ENCODE data around the gene E2F6. TPM values are rescaled to one million over a fixed set of nuclear protein-coding genes. Genes with fewer than 3 reads are reported as not detected.

Gene E2F6
- total and polyA plus RNA-seq, 2 of the 13 experiments (the other 11 are each of a cell fraction or from before 2014, with no cell fraction given), result 27.3 to 36.0 TPM

DNA sequence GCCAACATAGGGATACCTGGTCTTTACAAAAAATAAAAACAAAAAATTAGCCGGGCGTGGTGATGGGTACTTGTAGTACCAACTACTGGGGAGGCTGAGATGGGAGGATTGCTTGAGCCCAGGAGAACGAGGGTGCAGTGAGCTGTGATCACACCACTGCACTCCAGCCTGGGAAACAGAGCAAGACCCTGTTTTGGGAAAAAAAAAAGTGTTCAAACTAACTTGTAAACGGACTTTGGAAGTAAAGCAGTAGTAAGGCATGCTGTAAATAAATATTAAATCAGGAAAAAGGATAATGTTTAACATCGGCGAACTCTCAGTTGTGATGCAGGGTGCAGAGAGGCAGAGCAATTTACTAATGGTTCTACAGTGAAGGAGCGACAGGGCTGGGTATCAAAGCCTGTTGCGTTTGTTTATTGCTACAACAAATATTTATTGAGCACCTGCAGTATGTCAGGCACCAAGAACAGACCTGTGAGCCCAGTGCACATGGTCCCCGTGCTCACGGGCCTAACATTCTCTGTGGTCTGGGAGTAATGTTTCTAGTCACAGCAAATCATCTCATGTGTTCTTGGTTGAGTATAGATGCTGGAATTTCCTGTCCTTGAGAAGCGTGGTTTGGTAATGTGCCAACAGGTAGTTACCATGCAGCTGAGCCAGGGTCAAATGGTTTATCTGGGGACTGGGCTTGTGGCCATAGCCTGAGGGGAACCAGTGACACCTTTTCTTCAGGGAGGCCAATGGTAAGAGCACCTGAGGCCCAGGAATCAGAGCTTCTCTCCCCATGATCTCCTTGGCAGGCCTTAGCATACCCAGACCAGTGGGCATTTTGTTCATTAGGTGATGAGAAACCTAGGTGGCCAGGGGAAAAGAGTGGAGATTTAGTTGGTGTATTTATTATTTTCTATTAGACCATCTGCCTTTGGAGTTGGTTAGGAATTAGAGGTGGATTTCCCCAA is 40.0 kb upstream of the E2F6 start (continued):
- TF ChIP-seq, protein P1, sequence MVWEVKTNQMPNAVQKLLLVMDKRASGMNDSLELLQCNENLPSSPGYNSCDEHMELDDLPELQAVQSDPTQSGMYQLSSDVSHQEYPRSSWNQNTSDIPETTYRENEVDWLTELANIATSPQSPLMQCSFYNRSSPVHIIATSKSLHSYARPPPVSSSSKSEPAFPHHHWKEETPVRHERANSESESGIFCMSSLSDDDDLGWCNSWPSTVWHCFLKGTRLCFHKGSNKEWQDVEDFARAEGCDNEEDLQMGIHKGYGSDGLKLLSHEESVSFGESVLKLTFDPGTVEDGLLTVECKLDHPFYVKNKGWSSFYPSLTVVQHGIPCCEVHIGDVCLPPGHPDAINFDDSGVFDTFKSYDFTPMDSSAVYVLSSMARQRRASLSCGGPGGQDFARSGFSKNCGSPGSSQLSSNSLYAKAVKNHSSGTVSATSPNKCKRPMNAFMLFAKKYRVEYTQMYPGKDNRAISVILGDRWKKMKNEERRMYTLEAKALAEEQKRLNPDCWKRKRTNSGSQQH (CRISPR knock-in tag; IDR thresholded peaks at IDR 0.05; ENCODE audit: low read depth), result peak; percentile 66; the same call in 1 of the 2 replicates
- TF ChIP-seq REXO4 (CRISPR knock-in tag; IDR thresholded peaks at IDR 0.05; ENCODE audit: borderline replicate concordance) (no peak), MIER2 (CRISPR knock-in tag; IDR thresholded peaks at IDR 0.05) (peak; percentile 75), ZFP82 (CRISPR knock-in tag; IDR thresholded peaks at IDR 0.05; ENCODE audit: borderline replicate concordance) (peak; percentile 79; the same call in 1 of the 2 replicates), ZNF660 (CRISPR knock-in tag; IDR thresholded peaks at IDR 0.05; ENCODE audit: borderline replicate concordance, low read depth) (no peak), ZNF777 (CRISPR knock-in tag; IDR thresholded peaks at IDR 0.05) (no peak), ZFP36 (IDR thresholded peaks at IDR 0.05; ENCODE audit: borderline replicate concordance, low read depth, low read length, partially characterized antibody) (no peak), SMAD3 (CRISPR knock-in tag; IDR thresholded peaks at IDR 0.05) (peak; percentile 92; the same call in 1 of the 2 replicates), SNAPC2 (CRISPR knock-in tag; IDR thresholded peaks at IDR 0.05) (peak; percentile 94), AHR (CRISPR knock-in tag; IDR thresholded peaks at IDR 0.05) (no peak; the same call in 1 of the 2 replicates), CREM (IDR thresholded peaks at IDR 0.05) (peak; percentile 86), CREM (CRISPR knock-in tag; IDR thresholded peaks at IDR 0.05) (no peak), ZNF558 (CRISPR knock-in tag; IDR thresholded peaks at IDR 0.05; ENCODE audit: borderline replicate concordance) (no peak; the same call in 1 of the 2 replicates), BCL6 (CRISPR knock-in tag; IDR thresholded peaks at IDR 0.05) (peak; percentile 76), CREB1 (IDR thresholded peaks at IDR 0.05) (no peak), CREB1 (CRISPR knock-in tag; IDR thresholded peaks at IDR 0.05) (peak; percentile 80), KDM4B (CRISPR knock-in tag; IDR thresholded peaks at IDR 0.05) (no peak; the same call in 1 of the 2 replicates), ZNF878 (CRISPR knock-in tag; IDR thresholded peaks at IDR 0.05) (no peak), ZFY (CRISPR knock-in tag; IDR thresholded peaks at IDR 0.05) (peak; percentile 86), MZF1 (CRISPR knock-in tag; IDR thresholded peaks at IDR 0.05; ENCODE audit: borderline replicate concordance) (no peak), GATA4 (IDR thresholded peaks at IDR 0.05; ENCODE audit: borderline replicate concordance, low read depth) (0 out of 2 replicates have a peak, but pooled peaks have one; percentile 80), CENPX (CRISPR knock-in tag; IDR thresholded peaks at IDR 0.05) (no peak), SMC3 (IDR thresholded peaks at IDR 0.05; ENCODE audit: low read length) (peak; percentile 23; the same call in 1 of the 2 replicates), ZMAT5 (CRISPR knock-in tag; IDR thresholded peaks at IDR 0.05; ENCODE audit: borderline replicate concordance, low read depth) (no peak), EHMT2 (IDR thresholded peaks at IDR 0.05; ENCODE audit: borderline replicate concordance, low read depth, low read length) (peak; percentile 32)
- TF ChIP-seq, protein P2, sequence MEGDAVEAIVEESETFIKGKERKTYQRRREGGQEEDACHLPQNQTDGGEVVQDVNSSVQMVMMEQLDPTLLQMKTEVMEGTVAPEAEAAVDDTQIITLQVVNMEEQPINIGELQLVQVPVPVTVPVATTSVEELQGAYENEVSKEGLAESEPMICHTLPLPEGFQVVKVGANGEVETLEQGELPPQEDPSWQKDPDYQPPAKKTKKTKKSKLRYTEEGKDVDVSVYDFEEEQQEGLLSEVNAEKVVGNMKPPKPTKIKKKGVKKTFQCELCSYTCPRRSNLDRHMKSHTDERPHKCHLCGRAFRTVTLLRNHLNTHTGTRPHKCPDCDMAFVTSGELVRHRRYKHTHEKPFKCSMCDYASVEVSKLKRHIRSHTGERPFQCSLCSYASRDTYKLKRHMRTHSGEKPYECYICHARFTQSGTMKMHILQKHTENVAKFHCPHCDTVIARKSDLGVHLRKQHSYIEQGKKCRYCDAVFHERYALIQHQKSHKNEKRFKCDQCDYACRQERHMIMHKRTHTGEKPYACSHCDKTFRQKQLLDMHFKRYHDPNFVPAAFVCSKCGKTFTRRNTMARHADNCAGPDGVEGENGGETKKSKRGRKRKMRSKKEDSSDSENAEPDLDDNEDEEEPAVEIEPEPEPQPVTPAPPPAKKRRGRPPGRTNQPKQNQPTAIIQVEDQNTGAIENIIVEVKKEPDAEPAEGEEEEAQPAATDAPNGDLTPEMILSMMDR (CRISPR knock-in tag; IDR thresholded peaks at IDR 0.05), result no peak
- TF ChIP-seq, protein P3, sequence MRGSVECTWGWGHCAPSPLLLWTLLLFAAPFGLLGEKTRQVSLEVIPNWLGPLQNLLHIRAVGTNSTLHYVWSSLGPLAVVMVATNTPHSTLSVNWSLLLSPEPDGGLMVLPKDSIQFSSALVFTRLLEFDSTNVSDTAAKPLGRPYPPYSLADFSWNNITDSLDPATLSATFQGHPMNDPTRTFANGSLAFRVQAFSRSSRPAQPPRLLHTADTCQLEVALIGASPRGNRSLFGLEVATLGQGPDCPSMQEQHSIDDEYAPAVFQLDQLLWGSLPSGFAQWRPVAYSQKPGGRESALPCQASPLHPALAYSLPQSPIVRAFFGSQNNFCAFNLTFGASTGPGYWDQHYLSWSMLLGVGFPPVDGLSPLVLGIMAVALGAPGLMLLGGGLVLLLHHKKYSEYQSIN (CRISPR knock-in tag; IDR thresholded peaks at IDR 0.05; ENCODE audit: borderline replicate concordance), result no peak

Data from HepG2 (cell line).